ENCODE measurements around the gene PIK3IP1.

- TF ChIP-seq POLR2A (IDR thresholded peaks at IDR 0.05; ENCODE audit: low read depth, low read length) (no peak), POLR2AphosphoS5 (IDR thresholded peaks at IDR 0.05; ENCODE audit: low read depth, low read length) (no peak)
Observed at GRCh38 chr22:31287818-31288495, 4.3 kb downstream of the PIK3IP1 start.
